ENCODE data around the gene FOXI1. TPM values are rescaled to one million over a fixed set of nuclear protein-coding genes. Genes with fewer than 3 reads are reported as not detected.

The FOXI1 gene
- total RNA-seq, 1 donor from 2014 or later: not detected

- Mint-ChIP-seq H3K9me3 (ENCODE audit: unreplicated experiment) (peaks cover 2% of the 10 kb centered on the region), H3K27ac (ENCODE audit: unreplicated experiment) (no peak overlapping the region), H3K4me1 (ENCODE audit: low read depth, unreplicated experiment) (no peaks in the 10 kb centered on the region), H3K36me3 (ENCODE audit: unreplicated experiment) (peaks cover 13% of the 10 kb centered on the region), H3K27me3 (ENCODE audit: unreplicated experiment) (peaks cover 7% of the 10 kb centered on the region), H3K4me3 (ENCODE audit: unreplicated experiment) (no peak overlapping the region)
- TF ChIP-seq, protein P1, sequence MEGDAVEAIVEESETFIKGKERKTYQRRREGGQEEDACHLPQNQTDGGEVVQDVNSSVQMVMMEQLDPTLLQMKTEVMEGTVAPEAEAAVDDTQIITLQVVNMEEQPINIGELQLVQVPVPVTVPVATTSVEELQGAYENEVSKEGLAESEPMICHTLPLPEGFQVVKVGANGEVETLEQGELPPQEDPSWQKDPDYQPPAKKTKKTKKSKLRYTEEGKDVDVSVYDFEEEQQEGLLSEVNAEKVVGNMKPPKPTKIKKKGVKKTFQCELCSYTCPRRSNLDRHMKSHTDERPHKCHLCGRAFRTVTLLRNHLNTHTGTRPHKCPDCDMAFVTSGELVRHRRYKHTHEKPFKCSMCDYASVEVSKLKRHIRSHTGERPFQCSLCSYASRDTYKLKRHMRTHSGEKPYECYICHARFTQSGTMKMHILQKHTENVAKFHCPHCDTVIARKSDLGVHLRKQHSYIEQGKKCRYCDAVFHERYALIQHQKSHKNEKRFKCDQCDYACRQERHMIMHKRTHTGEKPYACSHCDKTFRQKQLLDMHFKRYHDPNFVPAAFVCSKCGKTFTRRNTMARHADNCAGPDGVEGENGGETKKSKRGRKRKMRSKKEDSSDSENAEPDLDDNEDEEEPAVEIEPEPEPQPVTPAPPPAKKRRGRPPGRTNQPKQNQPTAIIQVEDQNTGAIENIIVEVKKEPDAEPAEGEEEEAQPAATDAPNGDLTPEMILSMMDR (IDR thresholded peaks at IDR 0.05; ENCODE audit: partially characterized antibody, unreplicated experiment): no peak
- no peak for DNase-seq
Measured at GRCh38 chr5:170143091-170143490, 37.4 kb downstream of the FOXI1 start.

DNA sequence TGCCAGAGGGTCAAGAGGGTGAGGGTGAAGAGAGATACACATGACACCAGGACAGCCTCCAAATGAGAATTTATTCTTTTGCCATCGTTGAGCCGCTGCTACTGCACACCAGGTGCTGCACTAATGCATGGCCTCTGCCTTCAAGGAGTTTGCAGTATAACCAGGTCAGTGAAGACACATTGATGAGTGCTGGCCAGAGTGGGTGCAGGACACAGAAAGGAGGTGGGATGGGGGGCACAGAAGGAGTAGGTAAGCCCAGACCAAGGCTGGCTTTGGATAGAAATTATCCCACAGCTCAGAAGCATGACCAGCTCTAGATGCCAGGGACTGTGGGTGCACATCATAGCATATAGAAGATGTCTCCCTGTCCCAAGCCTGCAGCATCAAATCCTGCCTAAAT lies 38.0 kb downstream of the FOXI1 start:
- H3K36me3 Mint-ChIP-seq (ENCODE audit: unreplicated experiment): peaks cover 13% of the 10 kb centered on the region
- TF ChIP-seq, protein P1 (IDR thresholded peaks at IDR 0.05; ENCODE audit: partially characterized antibody, unreplicated experiment): no peak
- DNase-seq: no peak
- no peak overlapping the region for H3K27ac Mint-ChIP-seq (ENCODE audit: unreplicated experiment)
- peaks cover 2% of the 10 kb centered on the region for H3K9me3 Mint-ChIP-seq (ENCODE audit: unreplicated experiment)
- peaks cover 7% of the 10 kb centered on the region for H3K27me3 Mint-ChIP-seq (ENCODE audit: unreplicated experiment)
- no peaks in the 10 kb centered on the region for H3K4me1 Mint-ChIP-seq (ENCODE audit: low read depth, unreplicated experiment)
- no peak overlapping the region for H3K4me3 Mint-ChIP-seq (ENCODE audit: unreplicated experiment)

- peaks cover 13% of the 10 kb centered on the region for H3K36me3 Mint-ChIP-seq (ENCODE audit: unreplicated experiment)
- H3K27me3 Mint-ChIP-seq (ENCODE audit: unreplicated experiment): peaks cover 7% of the 10 kb centered on the region
- no peaks in the 10 kb centered on the region for H3K4me1 Mint-ChIP-seq (ENCODE audit: low read depth, unreplicated experiment)
- H3K9me3 Mint-ChIP-seq (ENCODE audit: unreplicated experiment): peaks cover 2% of the 10 kb centered on the region
- TF ChIP-seq, protein P1 (IDR thresholded peaks at IDR 0.05; ENCODE audit: partially characterized antibody, unreplicated experiment): no peak
- DNase-seq: no peak
- no peak overlapping the region for H3K4me3 Mint-ChIP-seq (ENCODE audit: unreplicated experiment)
- H3K27ac Mint-ChIP-seq (ENCODE audit: unreplicated experiment): no peak overlapping the region
Measured at GRCh38 chr5:170144286-170145023, 38.8 kb downstream of the FOXI1 start.

DNA sequence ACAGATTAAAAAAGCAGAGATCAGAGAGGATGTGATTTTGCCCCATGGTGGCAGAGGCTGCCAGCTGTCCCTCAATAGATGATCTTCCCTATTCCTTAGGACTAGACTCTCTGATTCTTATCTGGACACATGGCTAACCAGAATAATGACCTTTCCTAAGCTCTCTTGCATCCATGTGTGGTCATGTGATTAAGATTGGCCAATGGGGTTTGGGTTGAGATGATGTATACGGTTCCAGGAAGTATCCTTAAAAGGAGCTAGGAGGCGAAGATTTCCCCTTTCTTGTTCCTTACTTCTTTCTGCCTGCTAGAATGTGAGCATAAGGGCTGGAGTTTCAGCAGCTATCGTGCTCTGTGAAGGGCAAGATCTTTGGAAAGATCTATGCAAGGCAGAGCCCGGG lies 39.8 kb downstream of the FOXI1 start:
- TF ChIP-seq, protein P1 (IDR thresholded peaks at IDR 0.05; ENCODE audit: partially characterized antibody, unreplicated experiment): no peak
- peaks cover 8% of the 10 kb centered on the region for H3K36me3 Mint-ChIP-seq (ENCODE audit: unreplicated experiment)
- no peaks in the 10 kb centered on the region for H3K9me3 Mint-ChIP-seq (ENCODE audit: unreplicated experiment)
- no peak for DNase-seq
- no peak overlapping the region for H3K27ac Mint-ChIP-seq (ENCODE audit: unreplicated experiment)
- H3K27me3 Mint-ChIP-seq (ENCODE audit: unreplicated experiment): peaks cover 5% of the 10 kb centered on the region
- H3K4me3 Mint-ChIP-seq (ENCODE audit: unreplicated experiment): no peak overlapping the region
- no peaks in the 10 kb centered on the region for H3K4me1 Mint-ChIP-seq (ENCODE audit: low read depth, unreplicated experiment)

DNA sequence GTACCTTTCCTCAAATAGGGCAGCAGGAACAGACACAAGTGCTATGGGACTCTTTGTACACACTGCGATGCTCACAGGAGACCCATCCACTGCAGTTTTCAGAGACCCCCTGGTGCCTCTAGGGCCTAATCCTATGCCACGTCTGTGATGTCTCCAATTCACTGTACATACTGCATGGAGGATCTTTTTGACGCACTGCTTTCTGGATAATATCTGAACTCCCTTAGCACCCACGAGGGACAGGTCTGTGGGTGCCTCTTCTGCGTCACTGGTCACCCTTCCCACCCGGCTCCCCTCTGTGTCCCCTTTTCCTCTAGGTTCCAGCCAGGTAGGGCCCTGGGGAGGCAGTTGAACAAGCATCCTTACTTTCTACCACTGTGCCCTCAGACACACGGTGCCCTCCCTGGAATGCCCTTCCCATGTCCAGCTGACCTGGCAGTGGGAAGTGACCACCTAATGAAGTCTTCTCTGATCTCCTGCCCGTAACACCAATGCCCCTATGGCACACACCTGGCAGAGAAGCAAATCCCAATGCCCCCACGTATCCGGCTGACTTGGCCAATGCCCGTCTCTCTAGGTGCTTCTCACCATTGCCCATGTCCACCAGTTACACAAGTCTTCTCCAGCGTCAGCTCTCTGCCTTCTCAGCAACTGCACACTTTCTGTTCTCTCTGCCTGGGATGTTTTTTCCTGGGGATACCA lies 41.5 kb downstream of the FOXI1 start:
- no peaks in the 10 kb centered on the region for H3K4me1 Mint-ChIP-seq (ENCODE audit: low read depth, unreplicated experiment)
- H3K4me3 Mint-ChIP-seq (ENCODE audit: unreplicated experiment): no peak overlapping the region
- no peaks in the 10 kb centered on the region for H3K9me3 Mint-ChIP-seq (ENCODE audit: unreplicated experiment)
- TF ChIP-seq, protein P1 (IDR thresholded peaks at IDR 0.05; ENCODE audit: partially characterized antibody, unreplicated experiment): no peak
- H3K36me3 Mint-ChIP-seq (ENCODE audit: unreplicated experiment): peaks cover 3% of the 10 kb centered on the region
- peaks cover 5% of the 10 kb centered on the region for H3K27me3 Mint-ChIP-seq (ENCODE audit: unreplicated experiment)
- DNase-seq: no peak
- H3K27ac Mint-ChIP-seq (ENCODE audit: unreplicated experiment): no peak overlapping the region
